ENCODE measurements around the gene SCP2D1. TPM values are rescaled to one million over a fixed set of nuclear protein-coding genes. Genes with fewer than 3 reads are reported as not detected.

Gene SCP2D1
- total and polyA plus RNA-seq, 2 donors (not counting 1 experiment from before 2014, with no cell fraction given), result not detected

GRCh38 chr20:18802012-18802634 is 11.5 kb upstream of the SCP2D1 start:
- TF ChIP-seq CTCF (IDR thresholded peaks at IDR 0.05), result no peak
- TF ChIP-seq EZH2 (IDR thresholded peaks at IDR 0.05; ENCODE audit: borderline replicate concordance, insufficient read depth, low read depth, low read length, poor library complexity, severe bottlenecking), result no peak
- Mint-ChIP-seq H3K4me1 (peaks cover 4% of the 10 kb centered on the region), H3K27me3 (no peaks in the 10 kb centered on the region), H3K9me3 (ENCODE audit: insufficient read depth) (no peaks in the 10 kb centered on the region), H3K27ac (peak overlapping the region; percentile 46), H3K4me3 (no peak overlapping the region)
- intact Hi-C loops (cut with micrococcal nuclease), result no loop called here
- Histone ChIP-seq H3K27ac (ENCODE audit: low read length in 2 of 2) (no peak overlapping the region), H3K27me3 (replicated peaks in 1 of 4; ENCODE audit: control extremely low read depth in 1 of 4, control insufficient read depth in 3 of 4, insufficient read depth in 4 of 4, low read length in 3 of 4) (no peaks in the 10 kb centered on the region), H3K36me3 (replicated peaks in 1 of 2; ENCODE audit: control extremely low read depth in 1 of 2, control insufficient read depth in 1 of 2, extremely low read depth in 1 of 2, insufficient read depth in 2 of 2, low read length in 1 of 2) (no peaks in the 10 kb centered on the region), H3K9me3 (ENCODE audit: control extremely low read depth in 1 of 3, control insufficient read depth in 2 of 3, insufficient read depth in 1 of 3, low read length in 2 of 3) (peaks cover 0 to 1% (median 0%) of the 10 kb centered on the region in 3 donors), H3K79me2 (ENCODE audit: control insufficient read depth, insufficient read depth, low read length) (no peaks in the 10 kb centered on the region), H4K20me1 (ENCODE audit: control insufficient read depth, insufficient read depth, low read length, poor library complexity, severe bottlenecking) (no peaks in the 10 kb centered on the region), H3K4me1 (ENCODE audit: control insufficient read depth in 2 of 2, insufficient read depth in 2 of 2, low read length in 2 of 2) (peaks cover 0 to 3% of the 10 kb centered on the region in 2 donors), H3K4me3 (ENCODE audit: control extremely low read depth in 1 of 5, extremely low read depth in 1 of 5, insufficient read depth in 1 of 5, low read depth in 2 of 5, low read length in 4 of 5) (no peak overlapping the region), H2AFZ (ENCODE audit: insufficient read depth, low read depth, low read length, poor library complexity, severe bottlenecking) (peak overlapping the region; percentile 28), H3K4me2 (replicated peaks; ENCODE audit: low read depth, low read length, poor library complexity, severe bottlenecking) (no peak overlapping the region), H3K9ac (ENCODE audit: low read length) (no peak overlapping the region)
- DNase-seq (peak; percentile 11), ATAC-seq (ENCODE audit: low read depth) (no peak)
- CTCF ChIA-PET, result no interaction called here
- POLR2A ChIA-PET, result no interaction called here
- WGBS (ENCODE audit: insufficient coverage), result 70% methylated on average over 5 of the region's 7 CpGs

GRCh38 chr20:18805881-18806280 is 7.7 kb upstream of the SCP2D1 start:
- ATAC-seq (ENCODE audit: low read depth), result no peak
- Histone ChIP-seq H3K36me3 (replicated peaks in 1 of 2; ENCODE audit: control extremely low read depth in 1 of 2, control insufficient read depth in 1 of 2, extremely low read depth in 1 of 2, insufficient read depth in 2 of 2, low read length in 1 of 2) (no peaks in the 10 kb centered on the region), H3K9me3 (ENCODE audit: control extremely low read depth in 1 of 3, control insufficient read depth in 2 of 3, insufficient read depth in 1 of 3, low read length in 2 of 3) (no peaks in the 10 kb centered on the region), H3K9ac (ENCODE audit: low read length) (no peak overlapping the region), H3K27me3 (replicated peaks in 1 of 4; ENCODE audit: control extremely low read depth in 1 of 4, control insufficient read depth in 3 of 4, insufficient read depth in 4 of 4, low read length in 3 of 4) (no peaks in the 10 kb centered on the region), H2AFZ (ENCODE audit: insufficient read depth, low read depth, low read length, poor library complexity, severe bottlenecking) (no peak overlapping the region), H4K20me1 (ENCODE audit: control insufficient read depth, insufficient read depth, low read length, poor library complexity, severe bottlenecking) (no peaks in the 10 kb centered on the region), H3K4me2 (replicated peaks; ENCODE audit: low read depth, low read length, poor library complexity, severe bottlenecking) (no peak overlapping the region), H3K4me3 (ENCODE audit: control extremely low read depth in 1 of 5, extremely low read depth in 1 of 5, insufficient read depth in 1 of 5, low read depth in 2 of 5, low read length in 4 of 5) (no peak overlapping the region), H3K4me1 (ENCODE audit: control insufficient read depth in 2 of 2, insufficient read depth in 2 of 2, low read length in 2 of 2) (peaks cover 0 to 3% of the 10 kb centered on the region in 2 donors), H3K27ac (ENCODE audit: low read length in 2 of 2) (no peak overlapping the region), H3K79me2 (ENCODE audit: control insufficient read depth, insufficient read depth, low read length) (no peaks in the 10 kb centered on the region)
- intact Hi-C loops (cut with micrococcal nuclease), result no loop called here
- no peak overlapping the region for H3K4me3 Mint-ChIP-seq
- no peak overlapping the region for H3K27ac Mint-ChIP-seq
- TF ChIP-seq EZH2 (IDR thresholded peaks at IDR 0.05; ENCODE audit: borderline replicate concordance, insufficient read depth, low read depth, low read length, poor library complexity, severe bottlenecking), result no peak
- no peak for TF ChIP-seq CTCF (IDR thresholded peaks at IDR 0.05)
- H3K9me3 Mint-ChIP-seq (ENCODE audit: insufficient read depth), result no peaks in the 10 kb centered on the region
- CTCF ChIA-PET, result no interaction called here
- peaks cover 4% of the 10 kb centered on the region for H3K4me1 Mint-ChIP-seq
- H3K27me3 Mint-ChIP-seq, result no peaks in the 10 kb centered on the region
- DNase-seq, result no peak
- POLR2A ChIA-PET, result no interaction called here
- WGBS (ENCODE audit: insufficient coverage), result 80% methylated on average over 3 of the region's 4 CpGs

All from B cell (primary cell).